ENCODE measurements around the gene TRIO. TPM values are rescaled to one million over a fixed set of nuclear protein-coding genes. Genes with fewer than 3 reads are reported as not detected.

The TRIO gene
- total RNA-seq, 3 donors from 2014 or later (not counting 1 experiment from before 2014, with no cell fraction given), result 84.6 to 136 (median 94.3) TPM

GRCh38 chr5:14225173-14225834 is 82.2 kb downstream of the TRIO start:
- Histone ChIP-seq H3K4me3 (ENCODE audit: low read length) (no peak overlapping the region), H3K27ac (ENCODE audit: low read length) (no peak overlapping the region), H3K27me3 (ENCODE audit: control insufficient read depth, insufficient read depth, low read length) (no peaks in the 10 kb centered on the region), H3K9me3 (ENCODE audit: control insufficient read depth, insufficient read depth, low read length) (no peaks in the 10 kb centered on the region), H3K4me1 (ENCODE audit: control insufficient read depth, insufficient read depth, low read length) (peaks cover 13% of the 10 kb centered on the region), H3K36me3 (ENCODE audit: control insufficient read depth, insufficient read depth, low read length) (no peaks in the 10 kb centered on the region)
- no peak for DNase-seq
- Mint-ChIP-seq H3K27ac (peak overlapping the region in 1 of 2 donors; percentile 55), H3K4me1 (peaks cover 50 to 72% of the 10 kb centered on the region in 2 donors), H3K27me3 (ENCODE audit: low read depth in 2 of 2) (no peaks in the 10 kb centered on the region), H3K4me3 (no peak overlapping the region), H3K36me3 (no peaks in the 10 kb centered on the region), H3K9me3 (peaks cover 0 to 2% of the 10 kb centered on the region in 2 donors)
- no peak for TF ChIP-seq CTCF (IDR thresholded peaks at IDR 0.05)
- no peak for ATAC-seq
- intact Hi-C loops (cut with micrococcal nuclease), result no loop called here
- WGBS (ENCODE audit: insufficient coverage), result 85% methylated on average over 1 of the region's 3 CpGs

- no peak for TF ChIP-seq CTCF (IDR thresholded peaks at IDR 0.05)
- Mint-ChIP-seq H3K36me3 (no peaks in the 10 kb centered on the region), H3K27me3 (ENCODE audit: low read depth in 2 of 2) (no peaks in the 10 kb centered on the region), H3K27ac (peak overlapping the region in 1 of 2 donors; percentile 9), H3K9me3 (peaks cover 0 to 2% of the 10 kb centered on the region in 2 donors), H3K4me3 (no peak overlapping the region), H3K4me1 (peaks cover 46 to 68% of the 10 kb centered on the region in 2 donors)
- Histone ChIP-seq H3K4me3 (ENCODE audit: low read length) (no peak overlapping the region), H3K36me3 (ENCODE audit: control insufficient read depth, insufficient read depth, low read length) (no peaks in the 10 kb centered on the region), H3K9me3 (ENCODE audit: control insufficient read depth, insufficient read depth, low read length) (no peaks in the 10 kb centered on the region), H3K27me3 (ENCODE audit: control insufficient read depth, insufficient read depth, low read length) (no peaks in the 10 kb centered on the region), H3K27ac (ENCODE audit: low read length) (no peak overlapping the region), H3K4me1 (ENCODE audit: control insufficient read depth, insufficient read depth, low read length) (peaks cover 13% of the 10 kb centered on the region)
- intact Hi-C loops (cut with micrococcal nuclease), result no loop called here
- no peak for ATAC-seq
- 85% methylated on average over 4 of the region's 4 CpGs for WGBS (ENCODE audit: insufficient coverage)
- no peak for DNase-seq
These were observed 83.0 kb downstream of the TRIO start for GRCh38 chr5:14226149-14226548.

GRCh38 chr5:14226554-14226953 is 83.4 kb downstream of the TRIO start:
- Mint-ChIP-seq H3K36me3 (no peaks in the 10 kb centered on the region), H3K27ac (peak overlapping the region in 1 of 2 donors; percentile 9)

More at GRCh38 chr5:14226554-14226953, 83.4 kb downstream of the TRIO start:
- Histone ChIP-seq H3K27ac (ENCODE audit: low read length) (no peak overlapping the region), H3K27me3 (ENCODE audit: control insufficient read depth, insufficient read depth, low read length) (no peaks in the 10 kb centered on the region), H3K4me1 (ENCODE audit: control insufficient read depth, insufficient read depth, low read length) (peaks cover 13% of the 10 kb centered on the region), H3K36me3 (ENCODE audit: control insufficient read depth, insufficient read depth, low read length) (no peaks in the 10 kb centered on the region), H3K9me3 (ENCODE audit: control insufficient read depth, insufficient read depth, low read length) (no peaks in the 10 kb centered on the region), H3K4me3 (ENCODE audit: low read length) (no peak overlapping the region)
- no peak for TF ChIP-seq CTCF (IDR thresholded peaks at IDR 0.05)
- WGBS (ENCODE audit: insufficient coverage), result 96% methylated on average over 6 of the region's 6 CpGs
- Mint-ChIP-seq H3K27me3 (ENCODE audit: low read depth in 2 of 2) (no peaks in the 10 kb centered on the region), H3K9me3 (no peaks in the 10 kb centered on the region), H3K4me3 (no peak overlapping the region), H3K4me1 (peaks cover 42 to 64% of the 10 kb centered on the region in 2 donors)
- intact Hi-C loops (cut with micrococcal nuclease), result no loop called here
- ATAC-seq, result no peak
- no peak for DNase-seq
